Peyer's patch (tissue), 4 donors: ENCODE measurements around the gene FRMD4A. TPM values are rescaled to one million over a fixed set of nuclear protein-coding genes. Genes with fewer than 3 reads are reported as not detected.

Experiments used
- DNase-seq, 3 donors: peaks; one replicate each; pipeline ENCODE4 v3.0.0-alpha.2; 2017 to 2019
- H3K27ac ChIP-seq, 4 donors: fragments of 200-600 bp; sonication (generic); one replicate each; pipeline ENCODE4 v1.5.1; 2016 to 2019
- H3K27me3 ChIP-seq, 2 donors: fragments of 200-600 bp; sonication (generic); one replicate each; pipeline ENCODE4 v1.5.1; 2019
- H3K36me3 ChIP-seq, 3 donors: fragments of 200-600 bp; sonication (generic); one replicate each; pipeline ENCODE4 v1.5.1; 2016 to 2019
- H3K4me1 ChIP-seq, 4 donors: fragments of 200-600 bp; sonication (generic); one replicate each; pipeline ENCODE4 v1.5.1; 2016 to 2019
- H3K4me3 ChIP-seq, 4 donors: fragments of 200-600 bp; sonication (generic); 1 replicate in 3 of 4; 2 replicates in 1 of 4; pipeline ENCODE4 v1.5.1; 2016 to 2019; ENCODE audit warnings: mild to moderate bottlenecking in 1 of 4
- H3K9me3 ChIP-seq, 4 donors: fragments of 200-600 bp; sonication (generic); one replicate each; pipeline ENCODE4 v1.5.1; 2016 to 2019; ENCODE audit warnings: mild to moderate bottlenecking in 1 of 4
- CTCF ChIP-seq, 6 experiments: fragments of 450-650 bp in 4 of 6; fragments of 200-600 bp in 2 of 6; sonication (generic) in 1 of 6; IDR thresholded peaks; one replicate each; pipeline ENCODE4 v1.5.1; 2017 to 2019; ENCODE audit warnings: antibody characterized with exemption in 6 of 6, mild to moderate bottlenecking in 3 of 6, moderate library complexity in 1 of 6
- POLR2A ChIP-seq, 2 donors: fragments of 450-650 bp; IDR thresholded peaks; one replicate each; pipeline ENCODE4 v1.5.1; 2017; ENCODE audit warnings: antibody characterized with exemption in 2 of 2, mild to moderate bottlenecking in 2 of 2, moderate library complexity in 2 of 2
- total RNA-seq, 4 donors: library from RNA; depleted of rRNA; stranded (reverse); fragments of >200 nt; gene quantifications; one replicate each; pipeline ENCODE4 v1.1.0, GENCODE V29; 2016

FRMD4A gene
- total RNA-seq, 4 donors from 2014 or later: 3.0 to 47.9 (median 5.9) TPM

GRCh38 chr10:14185316-14186045 is 145.2 kb downstream of the FRMD4A start:
- Histone ChIP-seq H3K27ac (no peak overlapping the region), H3K27me3 (no peaks in the 10 kb centered on the region), H3K4me3 (peak overlapping the region in 1 of 4 donors; percentile 1), H3K9me3 (no peaks in the 10 kb centered on the region), H3K36me3 (no peaks in the 10 kb centered on the region), H3K4me1 (no peaks in the 10 kb centered on the region)
- TF ChIP-seq CTCF (IDR thresholded peaks at IDR 0.05): no peak
- peak in 1 of 2 donors; percentile 13 for TF ChIP-seq POLR2A (IDR thresholded peaks at IDR 0.05)
- DNase-seq: peak in 1 of 3 donors; percentile 20

- Histone ChIP-seq H3K36me3 (no peaks in the 10 kb centered on the region), H3K9me3 (no peaks in the 10 kb centered on the region), H3K27ac (no peak overlapping the region), H3K27me3 (no peaks in the 10 kb centered on the region), H3K4me3 (peak overlapping the region in 1 of 4 donors; percentile 1), H3K4me1 (no peaks in the 10 kb centered on the region)
- peak in 2 of 3 donors; percentile 48 to 70 for DNase-seq
- TF ChIP-seq POLR2A (IDR thresholded peaks at IDR 0.05): no peak
- no peak for TF ChIP-seq CTCF (IDR thresholded peaks at IDR 0.05)
Measured at GRCh38 chr10:14184841-14185315, 145.8 kb downstream of the FRMD4A start.

- Histone ChIP-seq H3K9me3 (no peaks in the 10 kb centered on the region), H3K36me3 (no peaks in the 10 kb centered on the region), H3K4me1 (no peaks in the 10 kb centered on the region), H3K27ac (no peak overlapping the region), H3K4me3 (no peak overlapping the region), H3K27me3 (no peaks in the 10 kb centered on the region)
- DNase-seq: no peak
- no peak for TF ChIP-seq POLR2A (IDR thresholded peaks at IDR 0.05)
Measured at GRCh38 chr10:14182781-14183180, 147.9 kb downstream of the FRMD4A start.

GRCh38 chr10:14181567-14181936 is 149.2 kb downstream of the FRMD4A start:
- H3K27ac ChIP-seq: no peak overlapping the region
- TF ChIP-seq POLR2A (IDR thresholded peaks at IDR 0.05) (no peak), CTCF (IDR thresholded peaks at IDR 0.05) (no peak)
- H3K4me3 ChIP-seq: no peak overlapping the region
- no peaks in the 10 kb centered on the region for H3K9me3 ChIP-seq
- no peak for DNase-seq
- no peaks in the 10 kb centered on the region for H3K27me3 ChIP-seq
- no peaks in the 10 kb centered on the region for H3K36me3 ChIP-seq
- H3K4me1 ChIP-seq: no peaks in the 10 kb centered on the region

GRCh38 chr10:14180911-14181566 is 149.7 kb downstream of the FRMD4A start:
- H3K9me3 ChIP-seq: no peaks in the 10 kb centered on the region

More at GRCh38 chr10:14180911-14181566, 149.7 kb downstream of the FRMD4A start:
- Histone ChIP-seq H3K27ac (no peak overlapping the region), H3K27me3 (no peaks in the 10 kb centered on the region), H3K36me3 (no peaks in the 10 kb centered on the region), H3K4me3 (no peak overlapping the region), H3K4me1 (no peaks in the 10 kb centered on the region)
- DNase-seq: no peak
- TF ChIP-seq POLR2A (IDR thresholded peaks at IDR 0.05) (no peak), CTCF (IDR thresholded peaks at IDR 0.05) (no peak)
